ENCODE data around the gene EVL.
"Not testable (repeated sequence)": the region's sequence is repeated elsewhere in the genome, so short reads cannot be mapped to it uniquely, and the experiment has no call there.

The EVL gene

GRCh38 chr14:100039903-100040302 is 25.3 kb upstream of the EVL start:
- DNase-seq, result no peak

GRCh38 chr14:100041271-100041670 is 24.0 kb upstream of the EVL start:
- no peak for DNase-seq

- DNase-seq, result no peak
Observed at GRCh38 chr14:100042286-100042685, 22.9 kb upstream of the EVL start.

GRCh38 chr14:100045642-100046344 is 19.4 kb upstream of the EVL start:
- no peak for DNase-seq

- DNase-seq, result no peak
Observed at GRCh38 chr14:100047600-100047999, 17.6 kb upstream of the EVL start.

- no peak for DNase-seq
Observed at GRCh38 chr14:100048786-100049185, 16.4 kb upstream of the EVL start.

GRCh38 chr14:100049220-100049619 is 16.0 kb upstream of the EVL start:
- no peak for DNase-seq

GRCh38 chr14:100051103-100051502 is 14.1 kb upstream of the EVL start:
- no peak for DNase-seq

GRCh38 chr14:100051543-100051942 is 13.7 kb upstream of the EVL start:
- DNase-seq, result no peak

- no peak for DNase-seq
Observed at GRCh38 chr14:100052819-100053218, 12.4 kb upstream of the EVL start.

GRCh38 chr14:100054316-100055075 is 10.7 kb upstream of the EVL start:
- DNase-seq, result no peak

GRCh38 chr14:100056431-100056830 is 8.8 kb upstream of the EVL start:
- no peak for DNase-seq

GRCh38 chr14:100056964-100057795 is 8.0 kb upstream of the EVL start:
- no peak for DNase-seq

- no peak for DNase-seq
Observed at GRCh38 chr14:100058777-100059437, 6.3 kb upstream of the EVL start.

GRCh38 chr14:100059438-100059781 is 5.8 kb upstream of the EVL start:
- no peak for DNase-seq

- no peak for DNase-seq
Observed at GRCh38 chr14:100060760-100061159, 4.5 kb upstream of the EVL start.

- no peak for DNase-seq
Observed at GRCh38 chr14:100062590-100062989, 2.6 kb upstream of the EVL start.

- DNase-seq, result no peak
Observed at GRCh38 chr14:100063314-100063941, 1.8 kb upstream of the EVL start.

GRCh38 chr14:100064335-100065092 is 708 bp upstream of the EVL start:
- DNase-seq, result not testable (repeated sequence)

- DNase-seq, result no peak
Observed at GRCh38 chr14:100065942-100066574, 836 bp downstream of the EVL start.

- no peak for DNase-seq
Observed at GRCh38 chr14:100066962-100067361, 1.7 kb downstream of the EVL start.

All from NCI-H1436 (cell line).